Body of pancreas (tissue), 4 donors: ENCODE results near the gene VLDLR. TPM values are rescaled to one million over a fixed set of nuclear protein-coding genes. Genes with fewer than 3 reads are reported as not detected.
A peak's percentile ranks its signal among the peaks of the same experiment; 100 is the strongest.

ENCODE experiments used
- ATAC-seq: fragments of 150-250 bp; one replicate; pipeline ENCODE4 v1.9.1; 2016
- DNase-seq, 4 donors: peaks; one replicate each; pipeline ENCODE4 v3.0.0-alpha.2; 2019
- H3K27ac ChIP-seq, 4 donors: fragments of 200-600 bp; sonication (generic); 1 replicate in 3 of 4; 2 replicates in 1 of 4; pipeline versions ENCODE4 v1.5.1 to v1.6.1; 2016 to 2019; ENCODE audit warnings: mild to moderate bottlenecking in 1 of 4, mixed read lengths in 1 of 4, moderate library complexity in 1 of 4
- H3K27me3 ChIP-seq, 2 donors: fragments of 200-600 bp; sonication (generic); one replicate each; pipeline ENCODE4 v1.6.0; 2016; ENCODE audit warnings: mild to moderate bottlenecking in 1 of 2
- H3K36me3 ChIP-seq, 2 donors: fragments of 200-600 bp; sonication (generic); replicated peaks in 1 of 2; 2 replicates each; pipeline ENCODE4 v1.5.1; 2016; ENCODE audit warnings: low read depth in 2 of 2; ENCODE audit not compliant: insufficient read depth in 1 of 2
- H3K4me1 ChIP-seq: fragments of 200-600 bp; sonication (generic); one replicate; pipeline ENCODE4 v1.6.0; 2016
- H3K4me3 ChIP-seq, 2 donors: fragments of 200-600 bp; sonication (generic); 1 replicate in 1 of 2; 2 replicates in 1 of 2; pipeline ENCODE4 v1.5.1; 2016 to 2019
- H3K9me3 ChIP-seq, 3 donors: fragments of 200-600 bp; sonication (generic); 1 replicate in 2 of 3; 2 replicates in 1 of 3; pipeline ENCODE4 v1.5.1; 2016
- POLR2A ChIP-seq, 3 donors: fragments of 450-650 bp; IDR thresholded peaks; one replicate each; pipeline ENCODE4 v1.6.1; 2016; ENCODE audit warnings: antibody characterized with exemption in 3 of 3, mild to moderate bottlenecking in 2 of 3
- WGBS, 2 donors: methylation state at CpG; one replicate each; pipeline ENCODE4 v1.1.5; 2017; 5-methylcytosine and 5-hydroxymethylcytosine counted together
- intact Hi-C: fragments of 100-400 bp; cut with DNase I; formaldehyde crosslinking; loops from one replicate; pipeline ENCODE4 v1.15.1; 2023
- total RNA-seq, 2 donors: library from RNA; depleted of rRNA; stranded (reverse); fragments of >200 nt; gene quantifications; one replicate each; pipeline ENCODE4 v1.1.0, GENCODE V29; 2016
- TF ChIP-seq, protein P1 (sequence below), 7 experiments: fragments of 450-650 bp in 4 of 7; fragments of 200-600 bp in 3 of 7; sonication (generic) in 3 of 7; IDR thresholded peaks; one replicate each; pipeline ENCODE4 v1.5.1; 2016 to 2019; ENCODE audit warnings: antibody characterized with exemption in 7 of 7

Gene VLDLR
- total RNA-seq, 2 donors from 2014 or later, result 14.8 to 18.1 TPM

DNA sequence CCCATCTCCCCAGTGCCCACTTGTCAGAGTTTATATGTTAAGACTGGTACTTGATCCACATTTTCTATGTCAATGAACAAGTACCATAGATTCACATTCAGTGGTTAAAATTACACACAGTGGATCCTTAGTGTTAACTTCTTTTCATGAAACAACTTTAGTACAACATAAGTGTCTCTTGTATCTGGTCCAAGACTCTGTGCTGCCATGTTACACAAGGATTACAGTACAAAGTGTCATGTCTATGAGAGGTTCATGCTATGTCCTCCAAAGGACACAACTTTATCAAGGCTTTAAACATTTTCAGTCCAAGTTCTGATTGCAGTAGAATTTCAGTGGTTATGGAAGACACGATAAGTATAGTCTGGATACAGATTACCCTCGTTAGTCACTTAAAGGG lies 13.3 kb upstream of the VLDLR start:
- TF ChIP-seq, protein P1, sequence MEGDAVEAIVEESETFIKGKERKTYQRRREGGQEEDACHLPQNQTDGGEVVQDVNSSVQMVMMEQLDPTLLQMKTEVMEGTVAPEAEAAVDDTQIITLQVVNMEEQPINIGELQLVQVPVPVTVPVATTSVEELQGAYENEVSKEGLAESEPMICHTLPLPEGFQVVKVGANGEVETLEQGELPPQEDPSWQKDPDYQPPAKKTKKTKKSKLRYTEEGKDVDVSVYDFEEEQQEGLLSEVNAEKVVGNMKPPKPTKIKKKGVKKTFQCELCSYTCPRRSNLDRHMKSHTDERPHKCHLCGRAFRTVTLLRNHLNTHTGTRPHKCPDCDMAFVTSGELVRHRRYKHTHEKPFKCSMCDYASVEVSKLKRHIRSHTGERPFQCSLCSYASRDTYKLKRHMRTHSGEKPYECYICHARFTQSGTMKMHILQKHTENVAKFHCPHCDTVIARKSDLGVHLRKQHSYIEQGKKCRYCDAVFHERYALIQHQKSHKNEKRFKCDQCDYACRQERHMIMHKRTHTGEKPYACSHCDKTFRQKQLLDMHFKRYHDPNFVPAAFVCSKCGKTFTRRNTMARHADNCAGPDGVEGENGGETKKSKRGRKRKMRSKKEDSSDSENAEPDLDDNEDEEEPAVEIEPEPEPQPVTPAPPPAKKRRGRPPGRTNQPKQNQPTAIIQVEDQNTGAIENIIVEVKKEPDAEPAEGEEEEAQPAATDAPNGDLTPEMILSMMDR (IDR thresholded peaks at IDR 0.05), result no peak
- no peak for TF ChIP-seq POLR2A (IDR thresholded peaks at IDR 0.05)
- H3K9me3 ChIP-seq, result no peaks in the 10 kb centered on the region
- ATAC-seq (no peak), DNase-seq (no peak)
- H3K4me1 ChIP-seq, result peaks cover under 1% of the 10 kb centered on the region
- WGBS, 2 donors, result 98% methylated on average over 2 of the region's 2 CpGs
- intact Hi-C loops, result no loop called here
- H3K27ac ChIP-seq, result no peak overlapping the region
- H3K4me3 ChIP-seq, result no peak overlapping the region
- no peaks in the 10 kb centered on the region for H3K36me3 ChIP-seq
- H3K27me3 ChIP-seq, result no peaks in the 10 kb centered on the region

DNA sequence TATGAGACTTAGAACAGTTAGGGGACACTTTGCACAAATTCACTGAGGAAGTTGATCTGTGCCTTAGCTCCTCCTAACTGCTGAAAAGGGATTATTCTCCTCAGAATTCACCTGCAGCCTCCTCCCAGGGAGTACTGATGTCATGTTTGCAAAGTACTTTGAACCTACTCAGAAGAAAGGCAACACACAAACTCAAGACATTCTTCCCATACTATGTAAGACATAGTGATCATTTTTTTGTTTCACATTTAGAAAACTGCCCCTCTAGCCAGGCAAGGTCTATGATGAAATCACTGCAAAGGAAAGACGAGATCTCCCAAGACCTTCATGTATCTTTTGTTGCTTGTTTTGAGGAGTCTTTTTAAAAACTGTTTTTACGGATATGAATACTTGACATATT lies 10.6 kb upstream of the VLDLR start:
- no peak overlapping the region for H3K4me3 ChIP-seq
- intact Hi-C loops, result no loop called here
- no peaks in the 10 kb centered on the region for H3K9me3 ChIP-seq
- 92 to 93% methylated on average over 2 of the region's 2 CpGs for WGBS, 2 donors
- DNase-seq (no peak), ATAC-seq (no peak)
- TF ChIP-seq, protein P1 (IDR thresholded peaks at IDR 0.05), result no peak
- TF ChIP-seq POLR2A (IDR thresholded peaks at IDR 0.05), result no peak
- no peaks in the 10 kb centered on the region for H3K36me3 ChIP-seq
- H3K27ac ChIP-seq, result no peak overlapping the region
- no peaks in the 10 kb centered on the region for H3K27me3 ChIP-seq
- peaks cover 11% of the 10 kb centered on the region for H3K4me1 ChIP-seq

DNA sequence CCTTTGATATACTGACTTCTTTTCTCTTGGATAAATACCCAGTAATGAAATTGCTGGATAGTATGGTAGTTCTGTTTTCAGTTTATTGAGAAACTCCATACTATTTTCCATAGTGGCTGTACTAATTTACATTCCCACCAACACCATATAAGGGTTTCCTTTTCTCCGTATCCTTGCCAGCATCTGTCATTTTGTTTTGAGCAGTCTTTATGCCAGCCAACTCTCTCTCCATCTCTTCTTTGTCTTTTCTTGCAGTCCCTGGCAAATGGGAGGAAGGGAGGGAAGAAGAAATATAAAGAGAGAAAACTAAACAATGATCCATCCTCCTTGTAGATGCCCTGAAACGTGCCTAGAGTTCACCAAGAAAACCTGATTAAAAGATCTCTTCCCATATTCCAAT lies 9.6 kb upstream of the VLDLR start:
- Histone ChIP-seq H3K4me3 (no peak overlapping the region), H3K27me3 (no peaks in the 10 kb centered on the region), H3K4me1 (peaks cover 11% of the 10 kb centered on the region), H3K27ac (no peak overlapping the region), H3K9me3 (no peaks in the 10 kb centered on the region), H3K36me3 (no peaks in the 10 kb centered on the region)
- no peak for TF ChIP-seq POLR2A (IDR thresholded peaks at IDR 0.05)
- TF ChIP-seq, protein P1 (IDR thresholded peaks at IDR 0.05), result no peak
- intact Hi-C loops, result no loop called here
- 95 to 98% methylated on average over 2 of the region's 2 CpGs for WGBS, 2 donors
- ATAC-seq (no peak), DNase-seq (no peak)

DNA sequence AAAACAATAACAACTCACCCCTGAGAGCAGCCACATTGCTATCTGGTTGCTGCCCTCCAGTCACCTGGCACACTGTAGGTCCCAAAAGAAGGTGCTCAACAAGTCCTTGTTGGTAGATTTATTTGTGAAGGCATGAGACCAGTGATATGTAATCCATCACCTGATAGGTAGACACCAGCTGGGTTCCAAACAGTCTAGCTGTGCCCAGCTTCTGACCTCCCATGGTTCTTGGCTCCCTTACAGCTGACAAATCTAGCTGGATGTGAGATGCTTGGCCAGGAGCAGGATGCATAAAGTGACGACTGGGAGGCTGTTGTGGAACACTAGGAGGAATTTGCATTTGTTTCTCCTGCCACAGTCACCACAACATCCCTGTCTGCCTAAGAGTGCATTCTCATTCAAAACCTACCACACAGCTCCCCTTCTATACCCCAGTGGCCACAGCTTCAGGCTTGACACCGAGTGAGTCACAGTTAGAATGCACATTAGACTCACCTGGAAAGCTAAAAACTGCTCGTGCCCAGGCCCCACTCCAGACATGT lies 7.8 kb upstream of the VLDLR start:
- Histone ChIP-seq H3K4me1 (peaks cover 11% of the 10 kb centered on the region), H3K4me3 (no peak overlapping the region), H3K27ac (peak overlapping the region in 1 of 4 donors; percentile 8), H3K36me3 (no peaks in the 10 kb centered on the region), H3K9me3 (no peaks in the 10 kb centered on the region), H3K27me3 (no peaks in the 10 kb centered on the region)
- intact Hi-C loops, result no loop called here
- WGBS, 2 donors, result 47 to 59% methylated on average over 3 of the region's 3 CpGs
- DNase-seq (peak in 3 of 4 donors; percentile 21 to 38 (median 29)), ATAC-seq (peak; percentile 71)
- TF ChIP-seq, protein P1 (IDR thresholded peaks at IDR 0.05), result no peak
- no peak for TF ChIP-seq POLR2A (IDR thresholded peaks at IDR 0.05)

DNA sequence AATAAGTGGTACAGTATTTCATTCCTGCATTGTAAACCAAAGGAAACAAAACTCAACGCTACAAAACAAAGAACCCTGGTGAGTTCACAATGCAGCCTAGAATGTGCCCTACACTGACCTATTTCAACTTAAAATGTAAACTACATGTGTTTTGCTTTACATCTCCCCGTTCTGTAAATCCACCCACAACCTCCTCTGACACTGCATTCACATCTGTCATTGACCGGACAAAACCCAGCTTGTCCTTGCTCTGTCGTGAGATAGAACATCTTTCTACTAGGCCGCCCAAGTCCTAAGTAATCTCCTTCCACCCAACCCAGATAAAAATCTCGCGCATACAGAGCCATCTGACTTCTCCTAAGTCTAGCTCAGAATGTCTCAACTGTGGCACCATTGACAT lies 6.1 kb upstream of the VLDLR start:
- DNase-seq (no peak), ATAC-seq (no peak)
- Histone ChIP-seq H3K4me3 (no peak overlapping the region), H3K27me3 (no peaks in the 10 kb centered on the region), H3K9me3 (no peaks in the 10 kb centered on the region), H3K27ac (no peak overlapping the region), H3K36me3 (no peaks in the 10 kb centered on the region), H3K4me1 (peaks cover 12% of the 10 kb centered on the region)
- intact Hi-C loops, result no loop called here
- 88 to 96% methylated on average over 7 of the region's 7 CpGs for WGBS, 2 donors
- no peak for TF ChIP-seq POLR2A (IDR thresholded peaks at IDR 0.05)
- TF ChIP-seq, protein P1 (IDR thresholded peaks at IDR 0.05), result no peak
